Neuronal stem cell (in vitro differentiated cells): ENCODE data around the gene ATP5PD.

Source experiments
- DNase-seq: peaks from one replicate; pipeline ENCODE4 v3.0.0-alpha.2; 2013; ENCODE audit warnings: low spot score
- H2AFZ ChIP-seq: one replicate; pipeline ENCODE4 v1.6.1; 2013; ENCODE audit warnings: mild to moderate bottlenecking, low read length, inconsistent platforms
- H2AK5ac ChIP-seq: 2 replicates; pipeline ENCODE4 v1.6.1; 2013; ENCODE audit warnings: low read depth, mild to moderate bottlenecking, inconsistent platforms, low read length, moderate library complexity, mixed read lengths
- H2BK120ac ChIP-seq: 2 replicates; pipeline ENCODE4 v1.6.1; 2013; ENCODE audit warnings: low read depth, mild to moderate bottlenecking, inconsistent platforms, low read length, moderate library complexity, mixed read lengths
- H2BK12ac ChIP-seq: one replicate; pipeline ENCODE4 v1.6.1; 2013; ENCODE audit warnings: low read length, inconsistent platforms
- H2BK15ac ChIP-seq: 2 replicates; pipeline ENCODE4 v1.6.1; 2013; ENCODE audit warnings: mild to moderate bottlenecking, low read length, inconsistent platforms, mixed read lengths
- H2BK5ac ChIP-seq: one replicate; pipeline ENCODE4 v1.6.1; 2013; ENCODE audit warnings: inconsistent platforms, mild to moderate bottlenecking, low read length, moderate library complexity
- H3K14ac ChIP-seq: one replicate; pipeline ENCODE4 v1.6.1; 2013; ENCODE audit warnings: low read length, inconsistent platforms
- H3K18ac ChIP-seq: 2 replicates; pipeline ENCODE4 v1.6.1; 2013; ENCODE audit warnings: low read length, inconsistent platforms
- H3K23ac ChIP-seq: 2 replicates; pipeline ENCODE4 v1.6.1; 2013; ENCODE audit warnings: low read depth, mild to moderate bottlenecking, mixed read lengths, low read length, inconsistent platforms; ENCODE audit not compliant: poor library complexity
- H3K27ac ChIP-seq: replicated peaks from 3 replicates; pipeline ENCODE4 v1.5.1; 2013; ENCODE audit warnings: low read length, inconsistent platforms
- H3K27me3 ChIP-seq, 3 experiments: 2 replicates each; pipeline ENCODE4 v1.6.1; 2013; ENCODE audit warnings: low read length in 3 of 3, mild to moderate bottlenecking in 2 of 3, inconsistent platforms in 1 of 3, low read depth in 1 of 3, mixed read lengths in 1 of 3, moderate library complexity in 1 of 3; ENCODE audit not compliant: control insufficient read depth in 3 of 3, insufficient read depth in 3 of 3
- H3K36me3 ChIP-seq, 2 donors: replicated peaks in 1 of 2; 2 replicates each; pipeline ENCODE4 v1.6.1; 2013; ENCODE audit warnings: low read length in 2 of 2; ENCODE audit not compliant: control insufficient read depth in 2 of 2, insufficient read depth in 2 of 2
- H3K4ac ChIP-seq: 2 replicates; pipeline ENCODE4 v1.6.1; 2013; ENCODE audit warnings: inconsistent platforms, mild to moderate bottlenecking, low read length, moderate library complexity
- H3K4me1 ChIP-seq, 2 donors: 1 replicate in 1 of 2; 2 replicates in 1 of 2; pipeline ENCODE4 v1.6.1; 2013; ENCODE audit warnings: low read length in 2 of 2, low read depth in 1 of 2; ENCODE audit not compliant: control insufficient read depth in 2 of 2, insufficient read depth in 1 of 2
- H3K4me2 ChIP-seq: one replicate; pipeline ENCODE4 v1.6.1; 2013; ENCODE audit warnings: mild to moderate bottlenecking, low read length, inconsistent platforms; ENCODE audit not compliant: insufficient read depth, poor library complexity, severe bottlenecking
- H3K4me3 ChIP-seq, 2 donors: 2 replicates each; pipeline ENCODE4 v1.5.1; 2013; ENCODE audit warnings: low read length in 2 of 2, mild to moderate bottlenecking in 2 of 2, inconsistent platforms in 1 of 2, moderate library complexity in 1 of 2
- H3K79me1 ChIP-seq: one replicate; pipeline ENCODE4 v1.6.1; 2013; ENCODE audit warnings: low read depth, mild to moderate bottlenecking, inconsistent platforms, low read length, moderate library complexity
- H3K9ac ChIP-seq: one replicate; pipeline ENCODE4 v1.6.1; 2013; ENCODE audit warnings: mild to moderate bottlenecking, low read depth, low read length, inconsistent platforms; ENCODE audit not compliant: poor library complexity
- H3K9me3 ChIP-seq, 2 donors: replicated peaks in 1 of 2; 2 replicates each; pipeline versions ENCODE3 to v1.6.1; 2013; ENCODE audit warnings: low read length in 2 of 2, mild to moderate bottlenecking in 2 of 2, inconsistent platforms in 1 of 2, low read depth in 1 of 2, mixed read lengths in 1 of 2, moderate library complexity in 1 of 2; ENCODE audit not compliant: control insufficient read depth in 2 of 2, insufficient read depth in 1 of 2
- H4K8ac ChIP-seq: one replicate; pipeline ENCODE4 v1.6.1; 2013; ENCODE audit warnings: low read depth, mild to moderate bottlenecking, inconsistent platforms, low read length, moderate library complexity
- H4K91ac ChIP-seq: one replicate; pipeline ENCODE4 v1.6.1; 2013; ENCODE audit warnings: low read length, low read depth, mild to moderate bottlenecking, inconsistent platforms; ENCODE audit not compliant: poor library complexity
- WGBS, 2 donors: extraction: QIAGEN DNeasy Blood & Tissue Kit; methylation state at CpG; one replicate each; pipeline ENCODE4 v1.1.7; 2013; ENCODE audit warnings: missing lambda C conversion rate in 2 of 2, mixed read lengths in 1 of 2; ENCODE audit not compliant: insufficient read length in 2 of 2, insufficient replicate concordance in 1 of 2; ENCODE audit errors: extremely low coverage in 2 of 2; 5-methylcytosine and 5-hydroxymethylcytosine counted together

The ATP5PD gene

GRCh38 chr17:75093548-75094158 lies 46.9 kb upstream of the ATP5PD start:
- peak overlapping the region; percentile 49 for H3K14ac ChIP-seq
- no peak overlapping the region for H3K27ac ChIP-seq
- no peaks in the 10 kb centered on the region for H3K27me3 ChIP-seq
- H4K91ac ChIP-seq: no peak overlapping the region
- no peak for DNase-seq
- H2BK15ac ChIP-seq: peak overlapping the region; percentile 54
- no peak overlapping the region for H3K4ac ChIP-seq
- H2BK12ac ChIP-seq: no peak overlapping the region
- H3K36me3 ChIP-seq: no peaks in the 10 kb centered on the region
- H4K8ac ChIP-seq: no peak overlapping the region
- H3K4me1 ChIP-seq: peaks cover 13 to 22% of the 10 kb centered on the region in 2 donors
- H2BK5ac ChIP-seq: no peak overlapping the region
- H2AK5ac ChIP-seq: peak overlapping the region; percentile 85
- peak overlapping the region; percentile 38 for H3K9ac ChIP-seq
- H3K4me3 ChIP-seq: no peak overlapping the region
- no CpG with 5 or more reads among the region's 18 CpGs for WGBS, 2 donors
- peak overlapping the region; percentile 85 for H2AFZ ChIP-seq
- H3K23ac ChIP-seq: no peak overlapping the region
- no peak overlapping the region for H3K4me2 ChIP-seq
- no peaks in the 10 kb centered on the region for H3K9me3 ChIP-seq
- H3K18ac ChIP-seq: peak overlapping the region; percentile 76
- H2BK120ac ChIP-seq: no peak overlapping the region
- no peaks in the 10 kb centered on the region for H3K79me1 ChIP-seq

- no peak overlapping the region for H4K8ac ChIP-seq
- no peak overlapping the region for H3K4ac ChIP-seq
- H4K91ac ChIP-seq: peak overlapping the region; percentile 34
- peaks cover 19 to 32% of the 10 kb centered on the region in 2 donors for H3K4me1 ChIP-seq
- H2BK12ac ChIP-seq: no peak overlapping the region
- H3K36me3 ChIP-seq: no peaks in the 10 kb centered on the region
- no peak overlapping the region for H3K4me2 ChIP-seq
- no peak overlapping the region for H3K27ac ChIP-seq
- H2AK5ac ChIP-seq: peak overlapping the region; percentile 73
- peak overlapping the region in 1 of 2 donors; percentile 16 for H3K4me3 ChIP-seq
- no peaks in the 10 kb centered on the region for H3K79me1 ChIP-seq
- H3K27me3 ChIP-seq: no peaks in the 10 kb centered on the region
- H3K14ac ChIP-seq: no peak overlapping the region
- peak overlapping the region; percentile 82 for H3K18ac ChIP-seq
- no peaks in the 10 kb centered on the region for H3K9me3 ChIP-seq
- H2BK120ac ChIP-seq: no peak overlapping the region
- no peak for DNase-seq
- peak overlapping the region; percentile 70 for H2AFZ ChIP-seq
- peak overlapping the region; percentile 28 for H2BK15ac ChIP-seq
- H3K9ac ChIP-seq: peak overlapping the region; percentile 53
- no CpG with 5 or more reads among the region's 10 CpGs for WGBS, 2 donors
- H3K23ac ChIP-seq: peak overlapping the region; percentile 3
- no peak overlapping the region for H2BK5ac ChIP-seq
Measured at GRCh38 chr17:75091855-75092327, 45.1 kb upstream of the ATP5PD start.

GRCh38 chr17:75090871-75091854 lies 44.4 kb upstream of the ATP5PD start:
- Histone ChIP-seq H3K18ac (peak overlapping the region; percentile 82), H3K14ac (no peak overlapping the region), H3K36me3 (no peaks in the 10 kb centered on the region), H3K4ac (no peak overlapping the region), H3K4me2 (no peak overlapping the region), H2BK5ac (no peak overlapping the region), H3K27ac (no peak overlapping the region), H2BK12ac (no peak overlapping the region), H3K23ac (peak overlapping the region; percentile 3), H4K8ac (no peak overlapping the region), H2AK5ac (peak overlapping the region; percentile 73), H3K79me1 (no peaks in the 10 kb centered on the region), H2BK120ac (peak overlapping the region; percentile 1), H3K27me3 (no peaks in the 10 kb centered on the region), H3K4me3 (no peak overlapping the region), H2BK15ac (peak overlapping the region; percentile 28), H3K4me1 (peaks cover 19 to 32% of the 10 kb centered on the region in 2 donors), H4K91ac (no peak overlapping the region), H2AFZ (peak overlapping the region; percentile 70), H3K9me3 (no peaks in the 10 kb centered on the region), H3K9ac (peak overlapping the region; percentile 86)
- DNase-seq: no peak
- no CpG with 5 or more reads among the region's 19 CpGs for WGBS, 2 donors
